ENCODE results near the gene RBBP8. TPM values are rescaled to one million over a fixed set of nuclear protein-coding genes. Genes with fewer than 3 reads are reported as not detected.

The RBBP8 gene
- total and polyA plus RNA-seq, 10 of the 15 experiments (the other 5 are each of a cell fraction or from before 2014, with no cell fraction given), result 46.2 to 82.3 (median 68.7) TPM

GRCh38 chr18:23068570-23069310 lies 135.6 kb downstream of the RBBP8 start:
- Histone ChIP-seq H3K9me3 (replicated peaks; ENCODE audit: control insufficient read depth, insufficient read depth, low read length) (no peaks in the 10 kb centered on the region; the same call in 2 of the 3 replicates), H3K4me3 (no peak overlapping the region), H4K20me1 (ENCODE audit: control insufficient read depth, insufficient read depth) (no peaks in the 10 kb centered on the region), H3K36me3 (ENCODE audit: control insufficient read depth in 2 of 2, insufficient read depth in 2 of 2, low read length in 1 of 2) (no peaks in the 10 kb centered on the region), H3K9ac (ENCODE audit: control insufficient read depth, insufficient read depth, low read length) (no peak overlapping the region), H3K27me3 (replicated peaks in 1 of 2; ENCODE audit: control insufficient read depth in 2 of 2, insufficient read depth in 2 of 2, low read length in 1 of 2) (no peaks in the 10 kb centered on the region), H3K27ac (ENCODE audit: control insufficient read depth, insufficient read depth) (no peak overlapping the region), H3K79me2 (ENCODE audit: control insufficient read depth, insufficient read depth, low read length) (no peaks in the 10 kb centered on the region), H3K4me1 (ENCODE audit: control insufficient read depth, insufficient read depth, low read length) (peaks cover 13% of the 10 kb centered on the region), H2AFZ (ENCODE audit: control insufficient read depth, low read depth, low read length) (no peak overlapping the region), H3K4me2 (ENCODE audit: control insufficient read depth, insufficient read depth) (no peak overlapping the region)
- ChIA-PET POLR2A (interaction anchor here (0.6 kb wide), 1 partner anchor 41 kb away, joined by 6 read pairs; no protein-coding TSS in a partner anchor), RAD21 (ENCODE audit: unreplicated experiment) (no interaction called here), SMC1A (ENCODE audit: uncharacterized antibody, unreplicated experiment) (interaction anchor here (1.7 to 1.8 kb wide), 2 partner anchors 22 to 91 kb away, joined by 3 to 5 read pairs; no protein-coding TSS in a partner anchor), CTCF (no interaction called here)
- FAIRE-seq (no peak), ATAC-seq (no peak), DNase-seq (ENCODE audit: low read depth, low spot score) (no peak)
- in situ Hi-C loops (cut with MboI), result no loop called here
- intact Hi-C loops (cut with micrococcal nuclease; ENCODE audit: unreplicated experiment), result no loop called here
- WGBS (ENCODE audit: insufficient coverage, insufficient replicate concordance, low lambda C conversion rate, missing lambda C conversion rate), result 73% methylated on average over 7 of the region's 7 CpGs
- no TSS peak for BruUV-seq (replicated peaks)
- TF ChIP-seq, protein P1, sequence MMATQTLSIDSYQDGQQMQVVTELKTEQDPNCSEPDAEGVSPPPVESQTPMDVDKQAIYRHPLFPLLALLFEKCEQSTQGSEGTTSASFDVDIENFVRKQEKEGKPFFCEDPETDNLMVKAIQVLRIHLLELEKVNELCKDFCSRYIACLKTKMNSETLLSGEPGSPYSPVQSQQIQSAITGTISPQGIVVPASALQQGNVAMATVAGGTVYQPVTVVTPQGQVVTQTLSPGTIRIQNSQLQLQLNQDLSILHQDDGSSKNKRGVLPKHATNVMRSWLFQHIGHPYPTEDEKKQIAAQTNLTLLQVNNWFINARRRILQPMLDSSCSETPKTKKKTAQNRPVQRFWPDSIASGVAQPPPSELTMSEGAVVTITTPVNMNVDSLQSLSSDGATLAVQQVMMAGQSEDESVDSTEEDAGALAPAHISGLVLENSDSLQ (IDR thresholded peaks at IDR 0.05), result no peak
- TF ChIP-seq USF2 (IDR thresholded peaks at IDR 0.05; ENCODE audit: borderline replicate concordance, low read depth, low read length), result no peak
- no peak for TF ChIP-seq ATF7 (IDR thresholded peaks at IDR 0.05; ENCODE audit: low read depth)
- TF ChIP-seq YY1 (IDR thresholded peaks at IDR 0.05; ENCODE audit: low read depth, low read length), result no peak
- no peak for TF ChIP-seq ZNF687 (IDR thresholded peaks at IDR 0.05)
- TF ChIP-seq IKZF1 (conservative IDR thresholded peaks at IDR 0.05), result no peak
- no peak for TF ChIP-seq ZNF384 (IDR thresholded peaks at IDR 0.05; ENCODE audit: borderline replicate concordance, low read depth, low read length)
- TF ChIP-seq ETV6 (conservative IDR thresholded peaks at IDR 0.05 in 1 of 2, IDR thresholded peaks at IDR 0.05 in 1 of 2; ENCODE audit: borderline replicate concordance in 1 of 2, low read depth in 1 of 2), result no peak
- TF ChIP-seq SP1 (IDR thresholded peaks at IDR 0.05; ENCODE audit: low read depth, low read length), result no peak
- TF ChIP-seq, protein P2, sequence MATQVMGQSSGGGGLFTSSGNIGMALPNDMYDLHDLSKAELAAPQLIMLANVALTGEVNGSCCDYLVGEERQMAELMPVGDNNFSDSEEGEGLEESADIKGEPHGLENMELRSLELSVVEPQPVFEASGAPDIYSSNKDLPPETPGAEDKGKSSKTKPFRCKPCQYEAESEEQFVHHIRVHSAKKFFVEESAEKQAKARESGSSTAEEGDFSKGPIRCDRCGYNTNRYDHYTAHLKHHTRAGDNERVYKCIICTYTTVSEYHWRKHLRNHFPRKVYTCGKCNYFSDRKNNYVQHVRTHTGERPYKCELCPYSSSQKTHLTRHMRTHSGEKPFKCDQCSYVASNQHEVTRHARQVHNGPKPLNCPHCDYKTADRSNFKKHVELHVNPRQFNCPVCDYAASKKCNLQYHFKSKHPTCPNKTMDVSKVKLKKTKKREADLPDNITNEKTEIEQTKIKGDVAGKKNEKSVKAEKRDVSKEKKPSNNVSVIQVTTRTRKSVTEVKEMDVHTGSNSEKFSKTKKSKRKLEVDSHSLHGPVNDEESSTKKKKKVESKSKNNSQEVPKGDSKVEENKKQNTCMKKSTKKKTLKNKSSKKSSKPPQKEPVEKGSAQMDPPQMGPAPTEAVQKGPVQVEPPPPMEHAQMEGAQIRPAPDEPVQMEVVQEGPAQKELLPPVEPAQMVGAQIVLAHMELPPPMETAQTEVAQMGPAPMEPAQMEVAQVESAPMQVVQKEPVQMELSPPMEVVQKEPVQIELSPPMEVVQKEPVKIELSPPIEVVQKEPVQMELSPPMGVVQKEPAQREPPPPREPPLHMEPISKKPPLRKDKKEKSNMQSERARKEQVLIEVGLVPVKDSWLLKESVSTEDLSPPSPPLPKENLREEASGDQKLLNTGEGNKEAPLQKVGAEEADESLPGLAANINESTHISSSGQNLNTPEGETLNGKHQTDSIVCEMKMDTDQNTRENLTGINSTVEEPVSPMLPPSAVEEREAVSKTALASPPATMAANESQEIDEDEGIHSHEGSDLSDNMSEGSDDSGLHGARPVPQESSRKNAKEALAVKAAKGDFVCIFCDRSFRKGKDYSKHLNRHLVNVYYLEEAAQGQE (IDR thresholded peaks at IDR 0.05; ENCODE audit: low read depth, low read length), result no peak
- no peak for TF ChIP-seq RELB (IDR thresholded peaks at IDR 0.05; ENCODE audit: low read depth)
